ENCODE results near the gene DHRSX. TPM values are rescaled to one million over a fixed set of nuclear protein-coding genes. Genes with fewer than 3 reads are reported as not detected.

The DHRSX gene
- total and polyA plus RNA-seq, 2 of the 8 experiments (the other 6 are each of a cell fraction or from before 2014, with no cell fraction given): 35.1 to 43.4 TPM

DNA sequence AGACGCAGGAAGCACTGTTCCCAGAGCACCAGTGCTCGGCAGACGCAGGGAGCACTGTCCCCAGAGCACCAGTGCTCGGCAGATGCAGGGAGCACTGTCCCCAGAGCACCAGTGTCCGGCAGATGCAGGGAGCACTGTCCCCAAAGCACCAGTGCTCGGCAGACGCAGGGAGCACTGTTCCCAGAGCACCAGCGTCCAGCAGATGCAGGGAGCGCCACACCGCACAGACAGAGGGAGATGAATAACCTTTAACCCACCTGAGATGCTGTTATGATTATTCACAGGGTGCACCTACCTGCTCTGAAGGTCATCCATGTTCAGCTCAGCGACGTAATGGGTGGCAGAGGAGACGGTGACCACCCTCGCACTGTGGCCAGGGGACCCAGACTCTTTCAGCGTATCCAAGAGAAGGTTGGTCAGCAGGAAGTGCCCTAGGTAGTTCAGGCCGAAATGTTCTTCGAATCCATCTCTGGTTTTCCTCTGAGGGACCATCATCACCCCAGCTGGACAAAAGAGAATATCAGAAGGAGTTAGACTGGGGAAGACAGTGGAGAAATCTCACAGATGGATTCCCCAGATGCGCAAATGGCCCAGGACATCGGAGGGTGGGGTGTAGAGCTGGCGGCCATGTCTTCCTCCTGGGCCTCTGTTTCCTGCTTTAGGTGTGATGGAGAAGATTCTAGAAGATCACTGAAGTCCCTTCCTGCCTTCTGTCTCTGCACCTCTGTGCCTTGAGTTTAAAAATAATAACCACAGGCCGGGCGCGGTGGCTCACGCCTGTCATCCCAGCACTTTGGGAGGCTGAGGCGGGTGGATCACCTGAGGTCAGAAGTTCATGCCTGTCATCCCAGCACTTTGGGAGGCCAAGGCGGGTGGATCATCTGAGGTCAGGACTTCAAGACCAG, 234.1 kb downstream of the DHRSX start:
- 89% methylated on average over 26 of the region's 26 CpGs; no CpG with 5 or more reads in 1 of the 2 experiments for WGBS, 2 experiments (ENCODE audit: extremely low coverage in 1 of 2, insufficient coverage in 1 of 2, insufficient read length in 1 of 2, insufficient replicate concordance in 2 of 2, low coverage in 1 of 2, low lambda C conversion rate in 2 of 2, missing lambda C conversion rate in 1 of 2)
- H3K36me3 ChIP-seq (ENCODE audit: control insufficient read depth in 2 of 4, insufficient read depth in 4 of 4, low read length in 3 of 4): peaks cover 0 to 9% (median 3%) of the 10 kb centered on the region in 4 experiments; a peak in 4 of 8 replicates
- no peak overlapping the region for H4K5ac ChIP-seq (ENCODE audit: insufficient read length, low read depth, low read length)
- 0 out of 2 replicates have a peak, but pooled peaks cover 5% of the 10 kb centered on the region for H3K79me1 ChIP-seq (ENCODE audit: low read depth, low read length)
- no peak overlapping the region for H2AFZ ChIP-seq (ENCODE audit: low read length)
- CTCF ChIA-PET (ENCODE audit: partially characterized antibody): no interaction called here
- H3K4ac ChIP-seq (replicated peaks; ENCODE audit: insufficient read length, low read depth, low read length): no peak overlapping the region
- no peak overlapping the region for H3K4me2 ChIP-seq (ENCODE audit: insufficient read depth in 1 of 2, low read depth in 2 of 2, low read length in 2 of 2)
- no peaks in the 10 kb centered on the region for H3K27me3 ChIP-seq (replicated peaks in 1 of 4; ENCODE audit: control insufficient read depth in 3 of 4, extremely low read depth in 1 of 4, insufficient read depth in 3 of 4, low read length in 3 of 4)
- DNase-seq (ENCODE audit: low read depth in 1 of 2, low spot score in 2 of 2) (no peak), FAIRE-seq (no peak)
- POLR2A ChIA-PET (ENCODE audit: partially characterized antibody): no interaction called here
- 0 out of 2 replicates have a peak, but pooled peaks have one; percentile 11 for TF ChIP-seq YY1 (IDR thresholded peaks at IDR 0.05; ENCODE audit: low read depth, low read length)
- TF ChIP-seq RAD21 (IDR thresholded peaks at IDR 0.05 in 1 of 2, conservative IDR thresholded peaks at IDR 0.05 in 1 of 2; ENCODE audit: low read depth in 2 of 2, low read length in 2 of 2): 0 out of 4 replicates have a peak, but pooled peaks of 1 of the 2 experiments have one; percentile 2
- no peak for TF ChIP-seq SUZ12 (IDR thresholded peaks at IDR 0.05; ENCODE audit: low read length)
- no peak for TF ChIP-seq KDM1A (IDR thresholded peaks at IDR 0.05; ENCODE audit: borderline replicate concordance, low read length)
- H4K20me1 ChIP-seq (replicated peaks in 1 of 2; ENCODE audit: control insufficient read depth in 1 of 2, insufficient read depth in 2 of 2, low read length in 2 of 2): peaks cover 2 to 6% of the 10 kb centered on the region in 2 experiments
- H3K18ac ChIP-seq (ENCODE audit: extremely low read depth, low read length): no peak overlapping the region
- H3K4me1 ChIP-seq (replicated peaks in 1 of 4; ENCODE audit: control insufficient read depth in 3 of 4, insufficient read depth in 4 of 4, low read length in 3 of 4): peaks cover 0 to 14% (median 8%) of the 10 kb centered on the region in 4 experiments; a peak in 5 of 7 replicates
- no peak overlapping the region for H2BK20ac ChIP-seq (ENCODE audit: low read length)
- H3K9me3 ChIP-seq (ENCODE audit: insufficient read depth in 2 of 2, low read depth in 1 of 2, low read length in 1 of 2): no peaks in the 10 kb centered on the region
- H4K8ac ChIP-seq (ENCODE audit: extremely low read depth, insufficient read depth, low read length): no peak overlapping the region; the same call in 1 of the 2 replicates
- H3K27ac ChIP-seq (ENCODE audit: low read depth, low read length): no peak overlapping the region
- no peak overlapping the region for H3K56ac ChIP-seq (replicated peaks; ENCODE audit: insufficient read length, low read depth, low read length)
- H2BK120ac ChIP-seq (replicated peaks; ENCODE audit: low read depth, low read length): no peak overlapping the region
- no peak overlapping the region for H3K4me3 ChIP-seq (ENCODE audit: extremely low read depth in 1 of 4, insufficient read depth in 2 of 4, low read depth in 3 of 4, low read length in 4 of 4)
- no peak overlapping the region for H3K14ac ChIP-seq (ENCODE audit: insufficient read length)
- no peak overlapping the region for H4K91ac ChIP-seq (replicated peaks; ENCODE audit: insufficient read length, low read length)
- H2AK5ac ChIP-seq (ENCODE audit: low read depth, low read length): no peak overlapping the region
- H3K9ac ChIP-seq (replicated peaks in 1 of 4; ENCODE audit: extremely low read depth in 1 of 4, low read depth in 3 of 4, low read length in 3 of 4): no peak overlapping the region
- H3K23me2 ChIP-seq (ENCODE audit: low read depth, low read length): no peaks in the 10 kb centered on the region
- H2BK5ac ChIP-seq (ENCODE audit: low read depth, low read length): no peak overlapping the region
- no peak overlapping the region for H2BK15ac ChIP-seq (ENCODE audit: low read length)
- H3K23ac ChIP-seq (ENCODE audit: insufficient read length): no peak overlapping the region
- H3K79me2 ChIP-seq (ENCODE audit: control insufficient read depth in 1 of 2, insufficient read depth in 2 of 2, low read length in 2 of 2): no peaks in the 10 kb centered on the region
- no peak overlapping the region for H2BK12ac ChIP-seq (ENCODE audit: low read depth, low read length)
